HG03354 (cell line): ENCODE results near the gene FMNL3.
A peak's percentile ranks its signal among the peaks of the same experiment; 100 is the strongest.

Source experiments
- ATAC-seq: cut with Tn5 transposase; IDR thresholded peaks from one replicate; pipeline ENCODE4 v1.9.1; 2021; ENCODE audit warnings: mild to moderate bottlenecking; ENCODE audit not compliant: unreplicated experiment, poor library complexity, severe bottlenecking

FMNL3 gene

GRCh38 chr12:49684310-49684854 is 22.8 kb downstream of the FMNL3 start:
- no peak for ATAC-seq

GRCh38 chr12:49683599-49684309 is 23.5 kb downstream of the FMNL3 start:
- ATAC-seq = no peak

DNA sequence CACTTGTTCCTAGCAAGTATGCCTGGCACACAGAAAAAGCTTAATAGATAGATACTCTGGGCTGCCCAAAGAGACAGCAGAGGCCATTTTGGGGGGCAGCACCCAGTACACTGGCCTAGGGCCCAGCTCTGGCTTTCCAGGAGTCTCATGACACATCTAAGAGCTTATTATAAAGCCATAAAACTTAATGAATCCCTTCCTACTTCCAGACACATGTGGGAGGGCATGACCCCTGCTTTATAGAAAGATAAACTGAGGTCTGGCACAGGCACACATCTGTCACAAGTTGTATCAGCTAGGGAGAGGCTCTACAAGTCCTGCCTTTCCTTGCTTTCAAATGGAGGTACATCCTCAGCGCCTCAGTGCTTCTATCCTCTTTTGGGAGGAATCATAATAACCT is 27.1 kb downstream of the FMNL3 start:
- no peak for ATAC-seq

- no peak for ATAC-seq
Observed at GRCh38 chr12:49678711-49679110, 28.5 kb downstream of the FMNL3 start.

- ATAC-seq = no peak
Observed at GRCh38 chr12:49675137-49675536, 32.1 kb downstream of the FMNL3 start.

DNA sequence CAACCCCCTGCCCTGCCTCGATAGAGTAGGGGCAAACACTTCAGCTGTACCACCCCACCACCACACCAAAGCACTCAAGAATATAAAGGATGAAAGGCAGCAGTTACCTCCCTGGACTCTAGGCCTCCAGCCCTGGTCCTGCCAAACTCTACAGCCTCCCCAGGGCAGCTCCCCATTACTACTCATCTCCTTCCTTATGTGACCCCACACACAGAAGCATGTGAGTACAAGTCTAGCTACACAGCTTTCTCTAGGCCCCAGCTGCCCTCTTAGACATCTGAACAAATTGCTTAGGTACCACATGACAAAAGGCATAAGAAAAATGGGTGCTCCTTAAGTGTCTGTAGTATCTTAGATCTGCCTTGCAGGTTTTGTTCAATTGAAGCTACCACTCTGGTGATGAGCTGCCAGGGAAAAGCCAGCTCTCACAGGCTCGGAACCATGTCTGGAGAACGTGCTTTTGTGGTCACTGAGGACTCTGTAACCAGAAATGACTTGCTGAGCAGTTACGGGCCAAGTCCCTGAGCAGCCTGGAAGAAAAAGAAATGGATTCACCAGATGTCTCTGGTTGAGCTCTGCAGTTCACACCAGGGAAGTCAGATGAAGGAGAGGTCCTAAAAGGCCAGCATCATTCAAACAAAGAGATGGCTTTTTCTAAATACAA is 32.8 kb downstream of the FMNL3 start:
- no peak for ATAC-seq

DNA sequence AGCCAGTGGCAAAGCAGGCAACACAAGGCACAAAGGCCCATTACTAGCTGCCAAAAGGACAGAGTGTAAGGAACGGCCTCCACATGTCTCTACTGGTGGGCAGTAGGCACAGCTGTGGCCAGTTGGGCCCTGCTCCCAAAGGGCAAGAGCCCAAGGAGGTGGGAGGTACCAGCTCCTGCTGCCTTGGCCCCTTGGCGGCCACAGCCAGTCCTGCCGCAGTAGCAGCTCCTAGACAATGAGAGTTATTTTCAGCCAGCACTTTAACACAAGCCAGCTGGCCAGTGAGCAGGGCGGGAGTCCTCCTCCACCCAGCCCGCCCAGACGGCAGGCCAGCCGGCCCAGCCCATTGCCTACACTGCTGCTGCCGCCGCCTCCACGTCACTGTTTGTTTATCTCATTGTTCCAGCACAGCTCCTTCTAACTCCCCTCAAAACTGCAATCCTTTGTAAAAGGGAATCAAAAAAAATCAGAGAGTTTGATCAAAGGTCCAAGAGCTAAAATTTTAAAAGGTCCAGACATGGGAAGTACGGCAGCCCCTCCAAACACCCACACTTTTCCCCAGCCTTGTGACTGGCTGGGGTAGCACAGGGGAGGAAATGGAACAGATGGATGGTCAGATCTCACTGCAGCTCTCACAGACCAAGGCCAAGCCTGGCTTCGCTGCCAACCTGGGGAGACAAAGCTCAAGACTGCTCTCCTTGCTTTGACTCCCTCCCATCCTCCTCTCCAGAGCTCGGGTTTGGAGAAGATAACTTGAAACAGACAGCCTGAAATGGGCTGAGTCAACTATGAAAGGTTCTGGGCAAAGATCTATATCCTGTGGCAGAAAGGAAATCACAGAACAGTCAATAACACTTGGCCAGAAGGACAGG is 33.5 kb downstream of the FMNL3 start:
- ATAC-seq = no peak

DNA sequence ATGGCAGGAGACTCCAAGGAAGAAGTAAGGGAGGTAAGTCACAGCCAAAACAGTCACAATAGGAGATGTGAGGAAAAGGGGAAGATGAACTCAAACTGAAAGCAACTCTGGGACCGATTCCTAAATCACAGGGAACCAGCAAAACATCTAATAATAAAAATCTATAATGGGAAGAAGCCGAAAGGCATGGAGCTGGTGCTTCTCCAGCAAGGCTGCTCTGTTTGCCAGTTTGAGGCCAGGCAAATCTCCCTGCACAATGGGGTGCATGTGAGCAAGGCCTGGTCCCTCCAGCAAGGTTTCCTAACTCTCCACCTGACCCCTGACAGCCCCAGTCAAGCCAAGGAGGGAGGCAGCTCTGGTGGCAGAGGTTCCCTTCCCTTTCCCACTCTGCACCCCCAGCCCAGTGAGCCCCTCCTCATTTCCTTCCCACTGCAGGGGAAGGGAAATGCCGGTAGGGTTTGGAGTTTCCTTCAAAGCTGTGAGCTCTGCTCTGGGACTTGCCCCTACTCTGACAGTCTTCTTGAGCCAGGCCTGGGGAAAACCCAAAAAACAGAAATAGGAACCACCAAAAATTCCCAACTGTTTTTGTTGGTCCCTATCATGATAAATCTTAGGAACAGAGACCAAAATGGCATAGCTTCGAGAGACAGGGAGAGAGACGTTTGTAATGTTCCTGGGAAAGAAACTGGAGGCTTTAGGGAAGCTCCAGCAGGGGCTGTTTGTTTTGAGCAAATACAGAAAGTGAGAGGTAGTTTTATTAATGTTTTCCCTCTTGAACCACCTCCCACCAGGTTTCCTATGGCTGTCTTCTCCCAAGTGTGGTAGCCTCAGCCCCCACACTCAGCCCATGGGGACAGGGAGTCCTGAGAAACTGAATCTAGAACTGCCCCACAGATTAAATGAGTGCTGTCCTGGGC is 34.6 kb downstream of the FMNL3 start:
- ATAC-seq = no peak

DNA sequence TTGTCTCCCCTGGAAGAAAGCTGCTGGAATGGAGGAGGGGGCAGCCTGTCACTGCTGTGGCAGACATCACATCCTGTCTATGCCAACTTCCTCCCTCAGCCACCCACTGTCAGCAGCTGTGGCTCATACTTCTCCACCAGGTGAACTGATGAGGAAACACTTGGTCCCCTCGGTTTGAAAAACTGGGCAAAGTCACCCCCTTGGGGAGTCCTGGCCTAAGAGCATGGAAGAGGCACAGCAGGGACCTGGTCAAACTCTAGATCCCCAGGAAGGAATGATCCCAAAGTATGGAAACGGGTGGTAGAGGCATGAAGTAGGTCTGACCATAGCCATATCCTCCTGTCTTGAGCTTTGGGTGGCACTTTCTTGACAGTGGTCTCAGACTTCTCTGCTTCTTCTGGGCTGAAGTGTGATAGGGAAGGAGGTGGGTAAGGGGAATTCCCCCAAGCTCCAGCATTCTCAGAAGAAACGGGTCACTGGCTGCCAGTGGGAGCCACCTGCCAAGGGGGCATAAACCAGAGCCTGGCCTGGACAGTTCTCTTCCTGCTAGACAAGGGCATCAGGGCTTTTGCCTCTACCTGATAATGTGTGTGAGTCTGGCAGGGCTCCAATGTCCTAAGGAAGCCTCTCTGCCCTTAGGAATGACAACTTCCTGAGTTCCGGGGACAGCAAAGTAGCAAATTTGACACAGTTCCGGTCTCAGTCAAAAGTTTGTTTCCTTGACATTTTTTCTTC is 36.0 kb downstream of the FMNL3 start:
- no peak for ATAC-seq

- ATAC-seq = no peak
Observed at GRCh38 chr12:49669796-49670195, 37.4 kb downstream of the FMNL3 start.

- ATAC-seq = no peak
Observed at GRCh38 chr12:49667325-49668090, 39.7 kb downstream of the FMNL3 start.

DNA sequence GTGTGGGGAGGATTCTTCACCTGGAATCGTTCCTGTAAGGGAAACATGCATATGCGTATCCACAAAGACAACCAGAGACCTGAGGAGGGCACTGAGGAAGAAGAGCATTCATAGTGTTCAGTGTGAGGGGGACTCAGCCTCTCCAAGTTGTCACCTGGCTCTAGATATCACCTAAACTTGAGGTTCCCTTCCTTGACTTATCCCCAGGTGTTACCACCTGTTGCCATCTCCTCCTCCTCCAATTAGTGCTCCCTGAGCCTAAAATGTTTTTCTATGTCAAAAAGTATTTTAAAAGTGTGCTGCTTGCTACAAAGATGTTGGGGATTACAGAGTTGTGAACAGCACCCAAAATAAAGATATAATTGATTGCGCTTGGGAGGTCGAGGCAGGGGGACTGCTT is 41.0 kb downstream of the FMNL3 start:
- ATAC-seq = no peak

DNA sequence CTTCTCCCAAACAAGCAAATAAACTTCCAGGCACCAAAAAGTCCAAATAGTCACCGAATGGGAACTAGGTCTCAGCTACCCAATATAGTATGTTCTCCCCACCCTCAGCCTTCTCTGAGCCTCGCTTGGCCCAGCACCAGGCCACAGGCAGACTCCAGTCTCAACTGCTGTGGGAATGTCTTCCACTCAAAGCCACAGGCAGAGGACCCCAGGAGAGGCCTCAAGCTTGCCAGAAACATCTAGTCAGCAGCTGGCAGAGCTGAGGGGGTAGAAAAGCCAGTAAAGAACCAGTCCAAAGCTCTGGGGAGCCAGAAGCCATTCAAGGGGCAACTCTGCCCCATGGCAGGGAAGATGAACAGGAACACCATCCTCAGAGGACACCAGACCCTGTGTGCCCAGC is 41.8 kb downstream of the FMNL3 start:
- ATAC-seq = no peak

- peak; percentile 71 for ATAC-seq
Observed at GRCh38 chr12:49664591-49665239, 42.5 kb downstream of the FMNL3 start.

DNA sequence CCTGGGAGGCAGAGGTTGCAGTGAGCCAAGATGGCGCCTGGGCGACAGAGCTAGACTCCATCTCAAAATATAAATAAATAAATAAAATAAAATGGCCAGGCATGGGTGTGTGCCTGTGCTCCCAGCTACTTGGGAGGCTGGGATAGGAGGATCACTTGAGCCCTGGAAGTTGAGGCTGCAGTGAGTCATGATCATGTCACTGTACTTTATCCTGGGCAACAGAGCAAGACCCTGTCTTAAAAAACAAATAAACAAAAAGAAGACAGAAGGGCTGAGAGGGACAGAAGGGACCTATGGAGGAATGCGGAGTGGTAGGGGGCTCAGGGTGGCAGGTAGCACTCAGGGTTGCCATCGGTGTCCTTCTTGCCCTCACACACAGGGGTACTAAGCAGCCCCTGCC is 43.0 kb downstream of the FMNL3 start:
- no peak for ATAC-seq

DNA sequence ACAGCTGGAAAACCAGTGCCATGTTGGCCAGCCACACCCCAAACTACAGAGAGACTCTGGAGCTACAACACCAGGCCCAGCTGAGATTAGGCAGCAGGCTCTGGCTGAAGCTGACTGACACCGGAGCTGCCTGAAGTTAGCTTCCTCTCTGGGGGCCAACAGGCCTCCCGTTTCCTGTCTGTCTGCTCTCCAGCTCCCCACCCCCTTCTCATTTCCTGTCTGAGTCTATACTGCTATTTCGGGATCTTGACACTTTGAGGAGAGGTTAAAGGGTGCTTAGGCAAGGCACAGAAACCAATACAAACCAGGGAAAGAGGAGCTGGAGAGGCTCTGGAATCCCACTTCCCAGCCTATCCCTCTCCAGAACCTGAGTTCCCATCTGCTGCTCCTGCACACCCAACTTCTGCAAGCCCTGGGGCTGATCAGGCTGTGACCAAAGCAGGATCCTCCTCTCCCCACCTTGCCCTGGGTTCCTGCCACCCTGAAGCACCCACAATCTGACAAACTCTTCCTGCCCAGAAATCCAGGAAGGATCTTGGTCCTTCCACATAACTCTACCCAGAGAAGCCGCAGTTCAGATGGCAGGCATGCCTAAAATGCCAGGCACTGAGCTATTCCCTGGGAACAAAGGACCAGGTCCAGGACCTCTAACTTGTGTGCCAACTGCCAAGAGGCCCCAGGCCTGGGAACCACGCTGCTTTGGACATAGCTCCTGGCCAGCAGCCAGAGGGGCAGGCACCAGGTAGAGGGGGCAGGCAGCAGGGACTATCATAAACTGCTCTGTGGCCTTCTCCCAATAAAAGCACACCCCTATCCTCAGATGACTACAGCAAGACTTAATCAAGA is 44.0 kb downstream of the FMNL3 start:
- peak; percentile 73 for ATAC-seq

DNA sequence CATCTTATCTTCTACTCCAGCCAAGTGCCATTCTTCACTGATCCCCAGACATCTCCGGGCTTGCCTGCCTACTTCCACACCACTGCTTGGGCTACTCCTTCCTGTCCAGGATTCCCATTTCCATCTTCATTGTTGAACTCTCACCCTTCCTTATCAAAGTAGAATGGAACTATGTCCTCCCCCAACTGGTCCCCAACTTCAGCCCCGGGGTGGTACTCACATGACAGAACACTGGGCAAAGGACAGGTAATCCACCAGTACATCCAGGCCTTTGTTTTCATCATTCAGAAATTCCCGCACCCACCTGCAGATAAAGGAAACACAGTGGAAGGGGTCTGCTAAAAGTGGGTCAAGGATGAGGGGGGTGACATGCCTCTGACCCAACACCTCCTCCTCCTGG is 45.5 kb downstream of the FMNL3 start:
- no peak for ATAC-seq
